NCI-H345 (cell line): ENCODE data around the gene MAMLD1.
A peak's percentile ranks its signal among the peaks of the same experiment; 100 is the strongest.

ENCODE experiments used
- DNase-seq: peaks from one replicate; lab custom pipeline; 2025; lab: John Stamatoyannopoulos, UW

Gene MAMLD1

DNA sequence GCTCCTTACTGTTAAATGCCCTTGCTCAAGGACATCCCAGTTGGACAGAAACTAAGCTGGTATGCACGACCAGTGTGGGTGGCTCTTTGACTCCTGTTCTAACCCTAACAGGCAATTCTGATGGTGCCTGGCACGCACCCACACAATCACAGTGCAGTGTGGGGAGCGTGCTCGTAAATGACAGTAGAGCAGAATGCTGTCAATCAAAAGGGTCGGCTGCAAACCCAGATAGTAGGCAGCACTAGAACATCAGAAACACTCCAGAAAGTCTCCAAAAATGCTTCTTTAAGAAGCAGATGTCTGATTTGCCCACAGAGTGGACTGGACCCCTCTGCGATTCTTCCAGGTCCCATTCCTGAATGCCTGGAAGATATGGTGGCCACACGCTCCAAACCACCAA lies 167.7 kb downstream of the MAMLD1 start:
- no peak for DNase-seq

DNA sequence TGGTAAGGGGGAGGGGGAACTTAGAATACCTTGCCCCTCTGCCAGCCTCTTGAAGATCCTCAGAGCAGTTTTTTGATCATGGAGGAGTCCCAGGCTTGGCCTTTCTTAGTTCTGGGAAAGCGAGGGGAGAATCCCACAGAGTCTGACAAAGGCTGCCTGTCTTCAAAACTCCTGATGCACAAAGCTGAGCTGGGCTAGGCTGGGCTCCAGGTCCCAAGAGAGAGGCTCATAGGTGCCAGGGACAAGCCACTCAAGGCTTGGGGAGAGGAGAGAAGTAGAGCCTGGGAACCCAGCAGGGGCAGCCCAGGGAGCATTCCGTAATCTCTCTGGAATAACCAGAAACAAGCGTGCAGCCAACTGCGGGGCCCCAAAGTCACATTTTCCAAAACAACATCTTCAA lies 168.3 kb downstream of the MAMLD1 start:
- DNase-seq: no peak

DNA sequence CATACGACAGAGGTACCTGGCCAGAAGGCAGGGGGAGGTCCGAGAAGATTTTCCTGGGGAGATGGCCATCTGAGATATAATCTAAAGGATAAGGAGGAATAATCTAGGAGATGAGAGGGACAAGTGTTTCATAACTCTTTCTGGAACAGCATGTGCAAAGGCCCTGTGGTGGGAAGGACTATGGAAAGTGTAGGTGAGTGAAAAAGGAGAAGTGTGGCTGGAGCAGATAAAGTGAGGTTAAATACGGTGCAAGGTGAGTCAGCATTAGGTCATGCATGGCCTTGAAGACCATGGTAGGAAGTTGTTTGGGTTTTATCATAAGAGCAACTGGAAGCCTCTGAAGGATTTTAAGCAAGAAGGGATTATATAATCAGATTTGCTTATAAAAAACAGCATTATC lies 170.7 kb downstream of the MAMLD1 start:
- no peak for DNase-seq

DNA sequence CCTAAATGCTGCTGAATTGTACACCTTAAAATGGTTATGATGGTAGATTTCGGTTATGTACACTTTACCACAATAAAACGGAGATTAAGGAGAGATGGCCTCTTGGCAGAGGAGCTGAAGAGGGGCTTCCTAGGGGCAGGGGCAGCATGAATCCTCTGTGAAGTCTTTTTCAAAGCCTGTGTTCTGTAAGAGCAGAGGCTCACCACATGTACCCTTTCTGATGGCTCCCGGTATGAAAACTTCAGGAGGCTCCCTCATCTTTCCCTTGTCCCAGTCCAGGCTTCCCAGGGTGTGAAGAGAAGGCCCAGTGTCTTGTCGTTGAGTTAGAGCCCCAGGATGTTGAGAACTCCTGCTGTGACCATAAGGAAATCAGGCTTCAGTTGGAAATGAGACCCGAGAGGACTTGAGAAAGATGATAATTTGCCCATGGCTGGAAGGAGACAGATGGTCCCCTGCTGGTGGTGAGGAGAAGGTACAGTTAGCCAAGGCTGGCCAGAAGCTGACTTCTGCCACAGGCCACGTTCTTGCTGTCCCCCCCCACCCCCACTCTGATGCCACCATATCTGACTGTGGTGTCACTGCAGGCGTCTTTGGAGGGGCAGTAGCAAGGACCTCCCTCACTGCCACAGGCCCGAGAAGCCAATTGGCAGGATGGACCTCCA lies 173.5 kb downstream of the MAMLD1 start:
- no peak for DNase-seq

DNA sequence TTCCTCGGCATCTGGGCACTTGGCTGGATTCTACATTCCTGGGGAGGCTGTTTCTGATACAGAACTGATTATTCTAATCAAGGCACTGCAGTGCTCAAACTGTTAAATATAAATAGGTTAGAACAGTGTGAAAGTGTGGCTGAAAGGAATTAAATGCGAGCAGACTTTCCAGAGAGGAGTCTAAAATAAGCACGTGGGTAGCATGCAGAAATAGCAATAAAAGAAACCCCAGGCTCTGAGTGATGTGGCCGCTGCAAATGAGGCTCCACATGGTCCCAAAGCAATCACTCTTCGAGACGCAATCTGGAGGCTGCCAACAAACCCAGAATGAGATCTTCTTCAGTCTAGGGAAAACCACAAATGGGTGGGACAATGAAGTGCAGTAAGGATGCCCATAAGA lies 174.7 kb downstream of the MAMLD1 start:
- DNase-seq: no peak

DNA sequence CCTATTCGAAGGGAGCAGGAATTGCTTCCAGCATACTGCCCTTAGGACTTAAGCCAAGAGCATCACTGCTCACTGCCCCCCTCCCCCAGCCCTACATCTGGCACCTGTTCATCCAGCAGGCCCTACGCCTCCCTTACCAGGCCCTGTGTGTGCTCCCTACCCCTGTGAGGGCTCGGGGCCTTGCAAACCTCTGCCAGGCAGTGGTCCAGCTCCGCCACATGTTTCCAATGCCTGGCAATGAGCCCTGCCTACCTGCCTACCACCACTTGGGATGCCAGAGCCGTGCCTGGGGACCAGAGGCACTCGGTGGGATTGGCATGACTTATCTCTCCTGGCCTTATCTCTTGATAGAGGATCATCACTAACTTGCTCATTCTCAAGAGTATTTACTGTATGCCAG lies 177.8 kb downstream of the MAMLD1 start:
- no peak for DNase-seq

DNA sequence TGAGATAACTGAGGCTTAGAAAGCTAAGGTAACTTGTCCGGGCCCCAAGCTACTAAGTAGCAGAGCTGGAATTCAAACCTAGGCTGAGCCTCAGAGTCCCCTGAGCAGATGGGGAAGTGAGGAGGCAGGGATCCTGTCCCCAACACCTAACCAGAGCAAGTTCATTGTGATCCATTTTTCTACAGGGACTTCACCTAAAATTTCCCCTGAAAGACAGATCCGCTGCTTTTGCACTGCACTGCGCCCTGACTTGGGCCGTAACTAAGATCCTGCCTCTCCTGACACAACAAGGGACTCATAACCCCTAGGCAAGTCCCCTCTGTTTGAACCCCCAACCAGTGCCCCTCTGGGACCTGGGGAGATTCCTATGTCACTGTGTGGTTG lies 179.7 kb downstream of the MAMLD1 start:
- DNase-seq: no peak

DNA sequence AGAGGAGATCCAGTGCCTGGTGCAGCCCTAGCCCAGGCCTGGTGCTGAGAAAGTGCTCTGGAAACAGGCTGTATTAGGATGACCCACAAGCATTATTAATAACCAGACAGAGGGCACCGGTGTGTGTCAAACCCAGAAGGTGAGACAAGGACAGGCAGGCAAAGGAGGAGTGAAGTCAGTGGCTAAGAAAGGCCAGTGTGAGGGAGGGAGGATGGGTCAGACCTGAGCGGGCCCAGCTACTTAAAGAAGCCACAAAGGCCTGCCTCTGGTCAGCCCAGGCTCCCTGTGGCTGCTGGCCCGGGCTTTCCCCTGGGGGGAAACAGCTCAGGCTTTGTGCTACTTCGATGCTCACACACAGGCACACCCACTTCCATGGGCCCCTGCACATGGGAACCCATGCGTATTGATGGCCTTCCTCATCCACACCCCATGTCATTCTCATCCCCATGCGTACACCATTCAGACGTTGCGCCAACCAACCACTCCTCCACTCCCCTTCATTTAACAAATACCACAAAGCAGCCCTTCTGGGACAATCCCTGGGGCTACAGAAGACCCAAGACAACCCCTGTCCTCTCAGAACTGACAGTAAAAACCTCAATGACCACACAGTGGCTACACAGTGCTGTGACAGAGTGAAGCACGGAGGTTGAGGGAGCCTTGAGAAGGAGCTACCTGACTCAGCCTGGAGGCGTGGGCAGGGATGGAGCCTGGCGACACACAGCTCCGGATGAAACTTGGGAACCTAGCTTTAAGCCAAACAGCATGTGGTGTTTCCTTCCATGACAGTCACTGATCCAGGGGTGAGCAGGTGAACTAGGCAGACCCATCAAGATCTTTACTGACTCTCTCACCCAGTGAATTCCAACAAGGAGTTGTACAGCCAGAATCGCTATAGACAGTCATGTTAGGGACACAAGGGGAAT lies 180.4 kb downstream of the MAMLD1 start:
- DNase-seq: no peak

DNA sequence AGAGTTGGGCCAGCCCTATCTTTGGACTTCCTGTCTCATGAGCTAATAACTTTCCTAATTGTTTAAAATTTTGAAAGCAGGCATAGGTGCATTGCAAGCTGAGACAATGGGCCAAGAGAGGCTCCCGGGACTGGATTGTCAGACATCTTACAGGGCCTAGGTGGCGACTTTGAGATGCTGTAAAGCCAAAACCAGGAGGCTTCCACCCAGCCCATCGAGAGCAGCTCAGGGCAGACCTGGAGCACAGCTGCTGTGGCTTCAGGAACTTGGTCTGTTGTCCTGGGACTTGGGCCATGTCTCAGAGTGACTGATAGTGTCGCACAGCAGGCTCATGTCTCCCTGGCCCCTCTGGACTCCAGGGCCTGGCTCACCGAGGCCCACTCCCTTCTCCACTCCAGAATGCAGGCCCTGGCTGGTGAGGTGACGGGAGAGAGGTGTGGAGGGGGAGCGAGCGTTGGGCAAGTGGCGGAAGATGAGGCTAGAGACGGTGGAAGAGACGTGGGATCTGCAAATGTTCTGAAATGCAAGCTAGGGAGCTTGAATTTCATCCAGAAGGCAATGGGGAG lies 181.2 kb downstream of the MAMLD1 start:
- no peak for DNase-seq

DNA sequence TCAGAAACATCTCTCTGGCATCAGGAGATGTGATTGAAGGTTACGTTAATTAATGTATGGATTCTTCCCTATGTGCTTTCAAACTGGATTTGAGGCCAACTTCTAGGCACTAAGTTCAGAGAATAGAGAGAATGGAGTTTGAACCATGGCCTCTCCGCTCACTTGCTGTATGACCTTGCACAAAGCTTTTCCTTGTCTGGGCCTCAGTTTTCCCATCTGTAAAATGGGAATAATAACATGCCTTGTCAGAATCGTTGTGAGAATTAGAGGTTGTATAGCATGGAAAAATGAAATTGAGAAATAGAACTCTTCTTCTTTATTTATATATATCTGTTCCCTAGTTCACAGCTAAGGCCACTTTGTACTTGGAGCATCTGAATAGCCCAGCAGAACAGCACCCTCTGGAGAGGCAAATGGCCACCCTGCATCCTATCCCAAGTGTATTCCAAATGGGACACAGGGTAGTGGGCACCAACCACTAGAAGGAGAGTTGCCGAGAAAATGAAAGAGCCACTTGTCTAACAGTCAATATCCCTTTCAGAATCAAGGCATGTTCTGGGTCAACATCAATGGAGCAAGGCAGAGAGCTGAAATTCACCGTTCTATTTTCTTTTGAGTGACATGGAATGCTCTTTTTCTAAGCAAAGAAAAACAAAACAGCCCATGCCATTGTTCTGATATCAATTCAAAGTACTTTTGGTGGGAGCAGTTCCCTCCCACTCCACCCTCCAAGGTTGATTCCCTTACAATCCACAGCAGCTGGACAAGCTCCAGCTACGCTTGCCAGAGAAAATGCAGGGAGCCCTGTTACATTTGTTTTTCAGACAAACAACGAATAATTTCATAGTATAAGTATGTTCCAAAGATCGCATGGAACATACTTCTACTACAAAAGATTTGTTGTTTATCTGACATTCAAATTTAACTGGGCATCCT lies 182.0 kb downstream of the MAMLD1 start:
- no peak for DNase-seq

DNA sequence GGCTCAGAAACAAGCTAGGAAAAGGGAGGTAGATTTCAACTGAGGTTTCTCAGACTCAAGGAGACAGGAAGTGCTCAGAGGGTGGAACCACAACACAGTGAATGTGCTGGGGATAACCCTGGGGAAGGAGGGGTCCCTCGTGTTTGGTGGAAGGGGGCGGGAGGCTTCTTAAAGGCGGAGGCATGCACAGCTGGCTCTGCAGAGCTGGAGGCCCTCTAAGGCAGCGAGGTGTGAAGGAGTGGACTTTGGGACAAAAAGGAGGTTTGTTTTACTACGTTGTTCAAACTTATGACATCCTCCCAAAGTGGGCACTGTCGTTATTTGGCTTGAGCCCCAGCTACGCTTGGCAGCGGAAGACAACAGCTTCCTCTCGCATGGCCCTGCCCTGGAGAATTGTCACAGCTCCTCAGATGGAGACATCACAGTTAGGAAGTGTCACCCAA lies 183.6 kb downstream of the MAMLD1 start:
- DNase-seq: no peak

DNA sequence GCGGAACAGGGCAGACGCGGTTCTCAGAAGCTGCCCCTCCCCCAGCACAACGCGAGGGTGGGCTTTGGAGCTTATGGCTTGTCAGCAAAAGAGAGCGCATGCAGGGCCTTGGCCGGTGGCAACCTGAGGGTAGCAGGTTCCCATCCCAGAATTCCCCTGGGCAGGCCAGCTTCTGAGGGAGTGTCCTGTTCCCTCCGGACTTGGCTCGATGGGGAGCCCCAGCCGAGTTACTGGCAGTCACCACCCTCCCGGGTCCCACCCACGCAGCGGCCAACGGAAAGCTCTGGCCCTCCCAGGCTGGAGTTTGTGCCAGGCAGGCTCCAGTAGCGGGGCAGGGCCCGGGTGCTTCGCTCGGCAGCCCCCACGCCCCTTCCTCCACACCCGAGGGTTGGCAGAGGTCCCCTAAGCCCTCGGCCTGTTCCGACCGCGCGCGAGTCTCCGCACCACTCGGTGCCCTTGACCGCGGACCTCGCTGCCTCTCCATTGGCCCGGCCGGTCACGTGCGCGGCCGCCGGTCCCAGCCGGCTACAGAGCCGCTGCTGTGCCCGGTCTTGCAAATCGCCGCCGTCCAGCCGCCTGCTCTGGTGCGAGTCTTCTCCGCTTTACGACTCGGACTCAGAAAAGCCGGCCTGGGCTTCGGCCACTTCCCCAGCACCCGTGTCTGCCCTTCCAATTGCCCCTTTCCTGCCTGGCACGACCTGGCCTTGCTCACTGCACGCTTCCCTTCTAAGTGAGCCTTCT lies 184.4 kb downstream of the MAMLD1 start:
- DNase-seq: peak; percentile 25

DNA sequence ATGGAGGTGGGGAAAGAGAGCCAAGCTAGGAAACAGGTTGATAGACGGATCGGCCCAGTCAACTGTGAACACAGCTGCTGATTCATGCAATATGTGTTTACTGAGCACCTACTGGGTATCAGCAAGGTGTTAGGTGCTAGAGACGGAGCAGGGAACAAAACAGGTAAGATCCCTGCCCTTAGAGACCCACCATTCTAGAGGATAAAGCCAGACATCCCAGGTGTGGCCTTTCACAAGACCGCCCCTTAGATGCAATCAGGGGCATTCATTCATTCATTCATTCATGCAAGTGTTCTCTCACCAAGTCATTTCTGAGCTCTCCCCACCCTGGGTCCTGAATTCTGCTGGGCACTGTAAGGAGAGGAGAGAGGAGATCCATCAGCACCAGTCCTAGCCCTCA lies 185.1 kb downstream of the MAMLD1 start:
- no peak for DNase-seq

DNA sequence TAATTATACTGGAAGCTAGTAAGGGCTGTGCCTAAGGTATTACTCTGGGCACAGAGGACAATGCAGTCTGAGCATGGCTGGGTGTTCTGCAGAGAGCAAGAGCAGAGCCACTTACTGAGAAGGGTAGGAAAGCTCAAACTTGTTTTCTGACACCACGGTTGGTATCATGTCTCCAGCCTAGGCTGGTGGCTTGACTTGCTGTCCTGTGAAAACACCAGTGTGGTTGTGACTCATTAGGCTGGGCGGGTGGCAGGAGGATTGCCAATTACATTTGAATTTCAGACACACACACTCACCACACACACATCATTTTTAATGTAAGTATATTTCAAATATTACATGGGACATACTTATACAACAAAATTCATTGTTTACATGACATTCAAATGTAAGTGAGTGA lies 185.6 kb downstream of the MAMLD1 start:
- no peak for DNase-seq

DNA sequence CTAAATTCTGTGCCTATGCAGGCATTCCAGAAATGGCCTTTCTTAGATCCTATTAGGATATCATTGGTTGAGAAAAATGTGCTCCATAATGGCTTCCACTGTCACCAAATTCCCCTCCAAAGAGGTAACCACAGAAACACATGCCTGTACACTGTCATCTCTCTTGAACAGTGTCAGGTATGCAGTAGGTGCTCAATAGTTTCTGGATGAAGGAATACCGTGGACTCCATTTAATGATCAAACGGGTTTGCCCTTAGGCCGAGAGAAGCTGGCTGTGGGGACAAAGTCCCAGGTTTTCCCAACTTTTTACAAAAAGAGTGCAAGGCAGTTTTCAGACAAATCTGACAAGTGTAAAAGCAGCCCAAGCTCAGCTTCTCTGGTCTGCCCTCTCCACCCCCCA lies 188.8 kb downstream of the MAMLD1 start:
- no peak for DNase-seq

DNA sequence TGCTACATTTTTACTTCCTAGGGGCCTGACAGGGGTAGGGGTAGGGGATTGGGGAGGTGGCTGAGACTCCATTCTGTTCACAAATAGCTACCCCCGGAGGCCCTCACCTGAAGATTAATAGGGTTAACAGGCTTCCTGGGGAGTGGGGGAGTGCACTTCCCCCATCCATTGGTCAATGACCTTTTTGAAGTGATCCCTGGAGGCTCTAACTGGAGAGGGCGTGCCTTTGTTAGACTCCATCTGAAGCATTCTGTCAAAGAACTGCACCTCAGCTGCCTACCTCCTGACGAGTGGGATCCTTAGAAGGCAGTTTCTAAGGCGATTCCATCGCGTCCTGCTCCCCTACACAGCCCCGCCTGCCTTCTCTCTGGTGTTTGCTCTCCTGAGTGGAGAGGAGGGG lies 195.3 kb downstream of the MAMLD1 start:
- no peak for DNase-seq
